ENCODE measurements around the gene TSPAN3.

DNA sequence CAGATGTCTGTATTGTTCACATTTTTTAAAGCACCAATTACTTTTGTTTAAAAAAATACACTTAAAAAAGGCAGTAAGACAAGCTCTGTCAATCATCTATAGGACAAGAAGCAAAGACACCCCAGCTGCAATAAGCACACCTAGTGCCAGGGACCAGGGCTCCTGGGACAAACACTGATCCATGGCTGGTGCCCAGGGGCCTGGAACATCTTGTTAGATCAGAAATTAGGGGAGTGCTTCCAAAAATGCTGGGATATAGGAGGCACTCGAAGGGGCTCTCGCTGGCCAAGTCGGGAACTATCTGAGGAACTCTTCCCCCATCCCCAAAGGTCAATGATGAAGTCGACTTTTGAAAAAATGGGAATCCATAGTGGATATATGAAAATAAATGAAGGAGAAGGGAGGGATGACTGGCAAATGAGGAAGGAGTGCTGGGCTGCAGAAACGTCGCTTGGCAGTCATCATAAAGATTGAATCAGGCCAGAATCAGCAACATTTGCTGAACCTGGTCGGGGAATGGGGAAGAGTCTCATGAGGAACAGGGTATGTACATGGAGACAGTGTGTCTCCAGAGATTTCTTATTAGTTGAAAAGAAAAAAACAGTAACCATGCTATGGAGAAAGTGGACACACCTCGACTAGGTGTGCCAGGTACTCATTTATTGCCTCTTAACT lies 28.5 kb downstream of the TSPAN3 start:
- TF ChIP-seq, protein P1, sequence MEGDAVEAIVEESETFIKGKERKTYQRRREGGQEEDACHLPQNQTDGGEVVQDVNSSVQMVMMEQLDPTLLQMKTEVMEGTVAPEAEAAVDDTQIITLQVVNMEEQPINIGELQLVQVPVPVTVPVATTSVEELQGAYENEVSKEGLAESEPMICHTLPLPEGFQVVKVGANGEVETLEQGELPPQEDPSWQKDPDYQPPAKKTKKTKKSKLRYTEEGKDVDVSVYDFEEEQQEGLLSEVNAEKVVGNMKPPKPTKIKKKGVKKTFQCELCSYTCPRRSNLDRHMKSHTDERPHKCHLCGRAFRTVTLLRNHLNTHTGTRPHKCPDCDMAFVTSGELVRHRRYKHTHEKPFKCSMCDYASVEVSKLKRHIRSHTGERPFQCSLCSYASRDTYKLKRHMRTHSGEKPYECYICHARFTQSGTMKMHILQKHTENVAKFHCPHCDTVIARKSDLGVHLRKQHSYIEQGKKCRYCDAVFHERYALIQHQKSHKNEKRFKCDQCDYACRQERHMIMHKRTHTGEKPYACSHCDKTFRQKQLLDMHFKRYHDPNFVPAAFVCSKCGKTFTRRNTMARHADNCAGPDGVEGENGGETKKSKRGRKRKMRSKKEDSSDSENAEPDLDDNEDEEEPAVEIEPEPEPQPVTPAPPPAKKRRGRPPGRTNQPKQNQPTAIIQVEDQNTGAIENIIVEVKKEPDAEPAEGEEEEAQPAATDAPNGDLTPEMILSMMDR (IDR thresholded peaks at IDR 0.05; ENCODE audit: low read depth, low read length, missing input control): no peak
- TF ChIP-seq, protein P2, sequence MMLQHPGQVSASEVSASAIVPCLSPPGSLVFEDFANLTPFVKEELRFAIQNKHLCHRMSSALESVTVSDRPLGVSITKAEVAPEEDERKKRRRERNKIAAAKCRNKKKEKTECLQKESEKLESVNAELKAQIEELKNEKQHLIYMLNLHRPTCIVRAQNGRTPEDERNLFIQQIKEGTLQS (IDR thresholded peaks at IDR 0.05): no peak
- TF ChIP-seq EGR1 (IDR thresholded peaks at IDR 0.05; ENCODE audit: low read depth in 2 of 2) (no peak), HNF4G (IDR thresholded peaks at IDR 0.05) (no peak), TAF1 (conservative IDR thresholded peaks at IDR 0.05) (no peak), NR2F2 (IDR thresholded peaks at IDR 0.05) (no peak)

Measured in liver (tissue), 3 donors.